ENCODE measurements around the gene UGT1A5. TPM values are rescaled to one million over a fixed set of nuclear protein-coding genes. Genes with fewer than 3 reads are reported as not detected.

UGT1A5 gene
- total RNA-seq, 2 experiments from 2014 or later, result not detected

- intact Hi-C loops (cut with micrococcal nuclease), result no loop called here
- Mint-ChIP-seq H3K36me3 (ENCODE audit: low read depth) (no peaks in the 10 kb centered on the region), H3K4me3 (no peak overlapping the region), H3K27me3 (peaks cover 11% of the 10 kb centered on the region), H3K27ac (no peak overlapping the region), H3K9me3 (no peaks in the 10 kb centered on the region), H3K4me1 (ENCODE audit: low read depth) (no peaks in the 10 kb centered on the region)
- CTCF ChIA-PET, result no interaction called here
- ATAC-seq, result no peak
- TF ChIP-seq CTCF (IDR thresholded peaks at IDR 0.05), result no peak
- no peak for DNase-seq
- POLR2A ChIA-PET, result no interaction called here
Measured at GRCh38 chr2:233761040-233761769, 48.5 kb downstream of the UGT1A5 start.

- intact Hi-C loops (cut with micrococcal nuclease), result no loop called here
Measured at GRCh38 chr2:233764264-233764663, 51.6 kb downstream of the UGT1A5 start.

GRCh38 chr2:233764761-233765160 is 52.1 kb downstream of the UGT1A5 start:
- H3K4me3 Mint-ChIP-seq, result no peak overlapping the region
- intact Hi-C loops (cut with micrococcal nuclease), result no loop called here
- ChIA-PET CTCF (no interaction called here), POLR2A (no interaction called here)
- H3K36me3 Mint-ChIP-seq (ENCODE audit: low read depth), result no peaks in the 10 kb centered on the region
- no peaks in the 10 kb centered on the region for H3K4me1 Mint-ChIP-seq (ENCODE audit: low read depth)
- ATAC-seq (no peak), DNase-seq (no peak)
- no peak for TF ChIP-seq CTCF (IDR thresholded peaks at IDR 0.05)
- no peaks in the 10 kb centered on the region for H3K9me3 Mint-ChIP-seq
- peaks cover 17% of the 10 kb centered on the region for H3K27me3 Mint-ChIP-seq
- H3K27ac Mint-ChIP-seq, result no peak overlapping the region

More at GRCh38 chr2:233764264-233764663, 51.6 kb downstream of the UGT1A5 start:
- no peak for TF ChIP-seq CTCF (IDR thresholded peaks at IDR 0.05)
- no peaks in the 10 kb centered on the region for H3K36me3 Mint-ChIP-seq (ENCODE audit: low read depth)
- no peak overlapping the region for H3K4me3 Mint-ChIP-seq
- H3K27ac Mint-ChIP-seq, result no peak overlapping the region
- ATAC-seq (no peak), DNase-seq (no peak)
- H3K27me3 Mint-ChIP-seq, result peaks cover 15% of the 10 kb centered on the region
- CTCF ChIA-PET, result no interaction called here
- no peaks in the 10 kb centered on the region for H3K4me1 Mint-ChIP-seq (ENCODE audit: low read depth)
- no peaks in the 10 kb centered on the region for H3K9me3 Mint-ChIP-seq
- POLR2A ChIA-PET, result no interaction called here

GRCh38 chr2:233766416-233766815 is 53.7 kb downstream of the UGT1A5 start:
- Mint-ChIP-seq H3K27me3 (peaks cover 17% of the 10 kb centered on the region), H3K27ac (no peak overlapping the region), H3K4me3 (no peak overlapping the region), H3K36me3 (ENCODE audit: low read depth) (no peaks in the 10 kb centered on the region), H3K4me1 (ENCODE audit: low read depth) (no peaks in the 10 kb centered on the region), H3K9me3 (no peaks in the 10 kb centered on the region)
- ChIA-PET POLR2A (no interaction called here), CTCF (no interaction called here)
- intact Hi-C loops (cut with micrococcal nuclease), result no loop called here
- ATAC-seq (no peak), DNase-seq (no peak)
- TF ChIP-seq CTCF (IDR thresholded peaks at IDR 0.05), result no peak

GRCh38 chr2:233768076-233768475 is 55.4 kb downstream of the UGT1A5 start:
- ChIA-PET POLR2A (no interaction called here), CTCF (no interaction called here)
- Mint-ChIP-seq H3K9me3 (no peaks in the 10 kb centered on the region), H3K4me1 (ENCODE audit: low read depth) (no peaks in the 10 kb centered on the region), H3K27me3 (peaks cover 17% of the 10 kb centered on the region), H3K36me3 (ENCODE audit: low read depth) (no peaks in the 10 kb centered on the region), H3K27ac (no peak overlapping the region), H3K4me3 (no peak overlapping the region)
- ATAC-seq, result no peak
- no peak for DNase-seq
- TF ChIP-seq CTCF (IDR thresholded peaks at IDR 0.05), result no peak
- intact Hi-C loops (cut with micrococcal nuclease), result no loop called here

Data from activated CD8-positive, alpha-beta T cell treated with anti-CD3 and anti-CD28 coated beads for 36 hours (primary cell).